Tracheal epithelial cell (primary cell): ENCODE results near the gene PJA2. TPM values are rescaled to one million over a fixed set of nuclear protein-coding genes. Genes with fewer than 3 reads are reported as not detected.

ENCODE experiments used
- total RNA-seq: library from RNA; depleted of rRNA; stranded (reverse); fragments of >200 nt; gene quantifications from 2 replicates; pipeline ENCODE4 v1.2.1, GENCODE V29; 2014

PJA2 gene, protein sequence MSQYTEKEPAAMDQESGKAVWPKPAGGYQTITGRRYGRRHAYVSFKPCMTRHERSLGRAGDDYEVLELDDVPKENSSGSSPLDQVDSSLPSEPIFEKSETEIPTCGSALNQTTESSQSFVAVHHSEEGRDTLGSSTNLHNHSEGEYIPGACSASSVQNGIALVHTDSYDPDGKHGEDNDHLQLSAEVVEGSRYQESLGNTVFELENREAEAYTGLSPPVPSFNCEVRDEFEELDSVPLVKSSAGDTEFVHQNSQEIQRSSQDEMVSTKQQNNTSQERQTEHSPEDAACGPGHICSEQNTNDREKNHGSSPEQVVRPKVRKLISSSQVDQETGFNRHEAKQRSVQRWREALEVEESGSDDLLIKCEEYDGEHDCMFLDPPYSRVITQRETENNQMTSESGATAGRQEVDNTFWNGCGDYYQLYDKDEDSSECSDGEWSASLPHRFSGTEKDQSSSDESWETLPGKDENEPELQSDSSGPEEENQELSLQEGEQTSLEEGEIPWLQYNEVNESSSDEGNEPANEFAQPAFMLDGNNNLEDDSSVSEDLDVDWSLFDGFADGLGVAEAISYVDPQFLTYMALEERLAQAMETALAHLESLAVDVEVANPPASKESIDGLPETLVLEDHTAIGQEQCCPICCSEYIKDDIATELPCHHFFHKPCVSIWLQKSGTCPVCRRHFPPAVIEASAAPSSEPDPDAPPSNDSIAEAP
- 44.8 and 54.9 TPM in 2 replicates for total RNA-seq

DNA sequence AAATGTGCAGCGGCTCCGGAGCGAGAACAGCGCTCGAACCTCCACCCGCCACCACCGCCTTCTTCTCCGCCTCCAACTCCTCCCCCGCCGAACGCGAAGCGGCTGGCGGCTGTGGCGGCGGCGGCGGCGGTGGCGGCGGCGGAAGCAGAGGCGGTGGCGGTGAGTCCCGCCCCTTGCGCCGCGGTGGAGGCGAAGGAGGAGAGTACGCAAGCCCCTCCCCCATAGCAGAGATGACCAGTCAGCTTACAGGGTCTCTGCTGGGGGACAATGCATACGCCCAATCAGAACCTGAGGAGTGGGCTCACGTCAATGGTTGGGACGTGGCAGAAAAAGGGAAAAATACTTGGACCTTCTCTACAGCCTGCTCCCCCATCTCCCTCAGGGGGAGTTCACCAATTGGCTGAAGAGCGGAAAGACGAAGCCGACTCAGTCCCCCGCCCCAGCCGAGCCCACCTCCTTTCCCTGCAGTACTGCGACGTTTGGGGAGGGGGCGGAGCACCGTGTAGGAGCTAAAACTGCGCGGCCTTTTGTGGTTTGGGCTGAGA, at the start of gene PJA2:
Gene PJA2 (minus strand): TSS at position 131 of the 545 bp plus-strand sequence. CDS start 26,541 bp downstream, outside the sequence.

